Stimulated activated CD4-positive, alpha-beta T cell treated with anti-CD3 and anti-CD28 coated beads, TNF-alpha, amount 100 ng/mL, for 24 hours (primary cell): ENCODE results near the gene FRAS1.
"Not testable (repeated sequence)": the region's sequence is repeated elsewhere in the genome, so short reads cannot be mapped to it uniquely, and the experiment has no call there.

Source experiments
- DNase-seq, 3 experiments: peaks; one replicate each; pipeline ENCODE4 v3.0.0-alpha.2; 2020; ENCODE audit warnings: low read depth in 3 of 3

FRAS1 gene

GRCh38 chr4:78162342-78162741 lies 105.2 kb downstream of the FRAS1 start:
- DNase-seq = no peak

GRCh38 chr4:78162821-78163220 lies 105.7 kb downstream of the FRAS1 start:
- DNase-seq = no peak

DNA sequence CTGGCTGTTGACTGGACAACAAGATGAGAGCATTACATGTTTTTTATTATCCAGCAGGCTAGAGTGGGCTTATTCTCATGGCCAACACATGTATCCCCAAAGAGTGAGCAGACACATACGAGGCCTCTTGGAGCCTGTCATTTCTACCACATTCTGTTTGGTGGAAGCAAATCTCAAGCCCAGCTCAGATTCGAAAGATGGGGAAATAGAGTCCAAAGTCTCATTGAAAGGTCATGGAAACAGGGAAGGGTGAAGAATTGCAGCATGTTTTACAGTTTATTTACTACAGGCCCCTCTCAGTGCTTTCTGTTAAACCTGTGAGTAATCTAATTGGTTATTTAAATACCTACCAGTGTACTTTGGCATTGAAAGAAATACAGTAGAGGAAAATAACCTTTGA lies 108.6 kb downstream of the FRAS1 start:
- DNase-seq = no peak

DNA sequence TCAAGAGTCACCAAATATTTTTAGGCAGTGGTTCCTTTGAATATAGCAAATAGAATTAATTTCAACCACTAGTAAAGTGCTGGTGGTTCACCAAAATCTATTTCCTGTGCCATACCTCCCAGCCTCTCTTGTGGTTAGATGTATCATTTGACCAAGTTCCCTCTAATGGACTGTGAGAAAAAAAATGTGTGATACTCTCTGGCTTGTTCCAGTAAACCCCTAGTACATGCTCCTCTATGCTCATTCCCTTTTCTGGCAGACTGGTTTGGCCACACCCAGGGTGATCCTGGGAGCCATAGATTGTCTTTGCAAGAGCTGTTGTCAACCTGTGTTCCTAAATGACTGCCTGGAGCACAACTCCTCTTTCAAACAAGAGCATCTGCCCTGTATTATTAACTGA lies 109.5 kb downstream of the FRAS1 start:
- no peak for DNase-seq

DNA sequence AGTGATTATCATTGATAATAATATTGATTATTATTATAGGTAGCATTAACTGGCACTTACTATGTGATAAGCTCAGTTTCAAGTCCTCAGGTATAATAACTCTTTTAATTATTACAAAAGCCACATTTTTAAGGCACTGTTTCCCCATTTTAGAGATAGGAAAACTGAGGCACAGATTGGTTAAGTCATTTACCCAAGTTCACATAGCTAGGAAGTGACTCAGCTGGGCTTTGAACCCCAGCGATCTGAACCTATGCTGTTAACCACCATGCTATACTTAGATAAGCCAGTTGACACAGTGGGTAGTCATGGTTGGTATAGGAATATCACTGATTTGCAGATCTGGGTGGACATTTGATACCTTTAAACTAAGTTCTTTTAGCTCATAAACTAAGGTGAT lies 110.4 kb downstream of the FRAS1 start:
- DNase-seq = no peak

GRCh38 chr4:78168029-78168428 lies 110.9 kb downstream of the FRAS1 start:
- no peak for DNase-seq

DNA sequence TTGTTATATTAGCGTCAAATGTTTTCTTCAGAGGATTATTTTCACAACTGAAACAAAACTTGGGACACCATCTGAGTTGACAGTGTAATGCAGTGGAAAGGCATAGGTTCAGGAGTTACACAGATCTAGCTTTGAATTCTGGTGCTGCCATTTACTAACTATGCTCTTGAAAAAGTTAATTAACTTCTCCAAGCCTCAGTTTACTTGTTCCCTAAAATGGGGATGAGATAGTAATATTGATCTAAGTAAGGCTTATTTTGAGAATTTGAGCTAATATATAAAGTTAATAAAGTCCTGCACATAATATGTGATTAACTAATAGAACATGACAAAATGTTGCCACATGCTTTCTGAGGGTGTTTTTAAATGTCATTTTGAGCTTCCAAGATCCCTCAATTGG lies 112.6 kb downstream of the FRAS1 start:
- no peak for DNase-seq

DNA sequence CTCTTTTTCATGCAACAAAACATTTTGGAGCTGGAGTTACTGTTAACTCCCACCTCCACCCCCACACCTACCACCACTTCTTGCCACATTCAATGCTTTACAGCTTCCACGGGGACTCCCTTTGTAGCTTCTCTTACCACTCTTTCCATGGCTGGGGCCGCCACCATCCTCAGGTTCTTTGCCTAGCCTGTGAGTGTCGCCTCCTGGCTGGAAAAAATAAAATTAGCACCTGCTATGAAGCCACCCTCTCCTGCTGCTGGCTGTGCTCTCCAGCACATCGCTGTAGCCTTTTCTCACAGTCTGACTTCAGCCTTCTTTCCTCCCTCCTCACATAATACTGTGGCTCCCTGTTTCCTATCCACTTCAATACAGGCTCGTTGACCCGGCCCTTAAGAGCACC lies 114.4 kb downstream of the FRAS1 start:
- no peak for DNase-seq

- no peak for DNase-seq
Observed at GRCh38 chr4:78174891-78175290, 117.8 kb downstream of the FRAS1 start.

DNA sequence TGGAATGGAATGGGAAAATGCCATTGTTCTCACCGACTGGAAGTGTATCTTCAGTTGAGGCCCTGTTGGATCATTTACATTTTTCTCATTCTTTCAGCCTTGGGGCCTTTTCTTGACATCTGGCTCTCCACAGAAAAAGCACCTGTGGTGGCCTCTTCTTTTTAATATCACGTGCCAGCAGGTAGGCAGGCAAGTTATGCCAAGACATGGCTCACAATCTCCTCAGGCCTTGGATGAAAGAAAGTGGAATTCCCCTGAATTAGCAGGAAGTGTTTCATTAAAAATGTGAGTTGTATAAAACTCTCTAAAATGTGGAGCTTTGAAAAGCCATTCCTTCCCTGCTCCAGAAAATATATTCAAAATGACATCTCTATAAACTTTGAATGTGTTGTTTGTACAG lies 122.1 kb downstream of the FRAS1 start:
- DNase-seq = no peak

- DNase-seq = not testable (repeated sequence)
Observed at GRCh38 chr4:78181681-78182234, 124.6 kb downstream of the FRAS1 start.

DNA sequence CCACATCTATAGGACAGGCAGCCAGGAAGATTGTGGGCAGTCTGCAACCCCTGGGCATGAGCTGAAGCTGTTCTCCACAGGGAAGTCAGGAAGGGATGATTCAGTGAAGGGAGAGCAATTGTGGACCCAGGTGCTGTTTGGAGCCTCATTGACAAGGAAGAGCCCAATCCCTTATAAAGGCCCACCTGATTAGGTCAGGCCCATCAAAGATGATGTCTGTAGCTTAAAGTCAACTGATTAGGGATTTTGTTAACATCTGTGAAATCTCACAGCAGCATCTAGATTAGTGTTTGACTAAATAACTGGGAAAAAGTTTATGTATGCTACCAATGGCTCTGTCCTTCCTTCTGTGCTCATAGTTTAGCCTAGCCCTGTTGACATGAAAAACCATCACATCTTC lies 127.5 kb downstream of the FRAS1 start:
- DNase-seq = no peak

DNA sequence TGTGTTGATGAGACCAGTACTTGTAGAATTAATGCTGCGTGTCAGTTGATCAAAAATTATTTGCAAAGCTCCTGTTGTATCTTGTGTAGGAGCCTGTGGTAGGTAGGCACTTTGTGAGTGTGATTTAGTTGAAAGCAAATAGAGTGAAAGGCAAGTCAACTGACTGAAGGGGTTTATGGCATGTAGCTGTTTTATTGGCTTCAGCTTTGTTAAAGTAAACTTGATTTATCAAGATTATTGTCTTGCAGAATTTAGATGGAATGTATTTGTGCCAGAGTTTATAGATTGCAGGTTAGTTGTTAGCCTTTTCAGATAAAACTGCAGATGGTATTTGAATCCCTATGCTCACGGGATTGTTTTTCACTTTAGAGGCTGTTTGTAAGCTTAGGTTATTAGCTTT lies 128.0 kb downstream of the FRAS1 start:
- no peak for DNase-seq

GRCh38 chr4:78186597-78187543 lies 129.7 kb downstream of the FRAS1 start:
- DNase-seq = no peak

DNA sequence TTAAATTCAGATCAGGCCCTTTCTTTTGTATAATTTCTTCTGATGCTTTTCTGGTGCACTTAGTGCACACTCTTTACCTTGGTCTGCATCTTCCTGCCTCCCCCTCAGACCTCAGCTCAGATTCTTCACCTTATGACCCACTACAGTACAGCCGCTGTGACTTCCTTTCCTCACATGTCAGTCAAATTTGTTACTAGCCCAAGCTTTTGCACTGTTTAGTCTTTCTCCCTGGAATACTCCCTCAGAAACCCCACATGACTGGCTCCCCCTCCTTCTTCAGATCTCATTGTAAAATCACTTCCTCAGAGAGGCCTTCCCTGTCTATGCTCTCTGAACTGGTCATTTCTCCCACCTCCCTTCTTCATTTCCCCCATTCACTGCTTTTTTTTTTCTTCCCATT lies 132.9 kb downstream of the FRAS1 start:
- DNase-seq = no peak

- DNase-seq = no peak
Observed at GRCh38 chr4:78190595-78190994, 133.5 kb downstream of the FRAS1 start.

GRCh38 chr4:78197947-78198346 lies 140.8 kb downstream of the FRAS1 start:
- no peak for DNase-seq

GRCh38 chr4:78199984-78200383 lies 142.9 kb downstream of the FRAS1 start:
- DNase-seq = no peak

DNA sequence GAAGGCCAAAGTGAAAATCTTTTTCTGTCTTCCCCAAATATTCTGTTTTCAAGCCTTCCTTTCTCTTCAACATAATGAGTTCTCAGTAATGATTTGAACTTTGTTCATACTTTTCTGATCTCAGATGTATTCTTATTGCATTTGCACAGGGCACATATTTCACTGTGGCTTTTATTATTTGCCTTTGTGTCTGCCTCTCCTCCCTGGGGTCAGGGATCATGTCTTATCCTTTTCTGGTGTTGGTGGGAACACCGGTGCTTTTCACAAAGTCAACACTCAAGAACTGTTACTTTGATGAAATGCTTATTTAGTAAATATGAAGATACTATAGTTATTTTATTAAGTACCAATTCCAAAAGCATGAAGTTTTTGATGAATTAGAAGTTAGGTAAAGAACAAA lies 143.8 kb downstream of the FRAS1 start:
- no peak for DNase-seq

DNA sequence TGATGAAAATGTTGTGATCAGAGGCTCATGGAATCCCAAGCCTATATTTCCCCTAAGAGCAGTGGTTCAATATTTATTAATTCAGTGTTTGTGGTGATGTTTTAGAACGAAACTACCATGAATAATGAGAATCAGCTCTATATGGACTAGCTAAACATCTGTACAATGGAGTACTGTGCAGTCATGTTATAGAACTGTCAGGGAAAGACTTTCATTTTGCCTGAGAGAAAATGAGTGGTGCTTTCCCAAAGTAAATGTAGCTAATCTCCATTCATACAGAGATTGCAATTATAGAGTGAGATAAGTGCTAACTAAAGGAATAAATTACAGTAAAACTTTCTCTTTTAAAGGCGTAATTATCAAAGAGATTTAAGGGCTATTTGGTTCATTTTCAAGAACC lies 147.1 kb downstream of the FRAS1 start:
- DNase-seq = no peak

GRCh38 chr4:78205591-78205990 lies 148.5 kb downstream of the FRAS1 start:
- DNase-seq = no peak

GRCh38 chr4:78207541-78207940 lies 150.4 kb downstream of the FRAS1 start:
- DNase-seq = no peak

DNA sequence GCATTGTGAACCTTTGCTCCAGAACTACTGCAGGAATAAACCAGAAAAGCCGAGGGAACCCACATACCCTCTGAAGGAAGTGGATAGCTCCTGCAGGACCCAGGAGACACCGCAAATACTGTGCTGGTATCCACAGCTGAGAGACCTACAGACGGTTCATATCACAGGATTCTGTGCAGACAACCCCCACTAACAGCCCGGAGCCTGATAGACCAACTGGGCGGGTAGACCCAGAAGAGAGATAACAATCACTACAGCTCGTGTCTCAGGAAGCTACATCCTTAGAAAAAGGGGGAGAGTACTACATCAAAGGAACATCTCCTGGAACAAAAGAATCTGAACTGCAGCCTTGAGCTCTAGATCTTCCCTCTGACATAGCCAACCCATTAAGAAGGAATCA lies 150.8 kb downstream of the FRAS1 start:
- DNase-seq = no peak
